CD4-positive, alpha-beta T cell (primary cell): ENCODE data around the gene SUPT3H. TPM values are rescaled to one million over a fixed set of nuclear protein-coding genes. Genes with fewer than 3 reads are reported as not detected.

Experiments used
- ATAC-seq: fragments of 200-7000 bp; cut with Tn5 transposase; one replicate; pipeline ENCODE4 v1.10.0; 2022; ENCODE audit warnings: mild to moderate bottlenecking; ENCODE audit not compliant: poor library complexity
- CTCF ChIA-PET: fragments of 350-600 bp; sonication (Branson Sonifier 250); formaldehyde crosslinking; loops from one replicate; lab custom pipeline; 2021; ENCODE audit warnings: antibody characterized with exemption, inconsistent platforms; lab: Charles Lee
- POLR2A ChIA-PET: fragments of 350-600 bp; sonication (Branson Sonifier 250); formaldehyde crosslinking; loops from one replicate; lab custom pipeline; 2021; ENCODE audit warnings: antibody characterized with exemption, inconsistent platforms; lab: Charles Lee
- DNase-seq, 14 experiments: peaks; one replicate each; pipeline ENCODE4 v3.0.0-alpha.2; 2013 to 2020; ENCODE audit warnings: mixed read lengths in 2 of 14
- H3K27ac ChIP-seq, 2 donors: one replicate each; pipeline versions ENCODE4 v1.5.1 to v1.7.0; 2013; ENCODE audit warnings: low read length in 2 of 2, low read depth in 1 of 2, mild to moderate bottlenecking in 1 of 2
- H3K27me3 ChIP-seq, 2 experiments: 1 replicate in 1 of 2; 2 replicates in 1 of 2; pipeline versions ENCODE4 v1.6.1 to v1.7.0; 2013; ENCODE audit warnings: low read length in 2 of 2, control low read depth in 1 of 2, mild to moderate bottlenecking in 1 of 2, moderate library complexity in 1 of 2; ENCODE audit not compliant: insufficient read depth in 2 of 2, control insufficient read depth in 1 of 2
- H3K36me3 ChIP-seq: one replicate; pipeline ENCODE4 v1.6.1; 2013; ENCODE audit warnings: low read length, control low read depth; ENCODE audit not compliant: insufficient read depth
- H3K4me1 ChIP-seq: one replicate; pipeline ENCODE4 v1.6.1; 2013; ENCODE audit warnings: low read length, control low read depth; ENCODE audit not compliant: insufficient read depth
- H3K4me3 ChIP-seq: one replicate; pipeline ENCODE4 v1.5.1; 2013; ENCODE audit warnings: mild to moderate bottlenecking, low read length, moderate library complexity
- H3K9me3 ChIP-seq, 2 experiments: 1 replicate in 1 of 2; 2 replicates in 1 of 2; pipeline versions ENCODE4 v1.6.1 to v1.7.0; 2013; ENCODE audit warnings: low read length in 2 of 2, mild to moderate bottlenecking in 2 of 2, control low read depth in 1 of 2, moderate library complexity in 1 of 2; ENCODE audit not compliant: control insufficient read depth in 1 of 2, insufficient read depth in 1 of 2
- H3K27ac Mint-ChIP-seq: one replicate; pipeline ENCODE4 v1.8.0; 2020; ENCODE audit warnings: mixed read lengths
- H3K27me3 Mint-ChIP-seq: one replicate; pipeline ENCODE4 v1.8.0; 2021; ENCODE audit warnings: mixed read lengths
- H3K36me3 Mint-ChIP-seq: one replicate; pipeline ENCODE4 v1.8.0; 2021; ENCODE audit warnings: low read depth, mixed read lengths
- H3K4me1 Mint-ChIP-seq: one replicate; pipeline ENCODE4 v1.8.0; 2021; ENCODE audit warnings: low read depth, mixed read lengths
- H3K4me3 Mint-ChIP-seq: one replicate; pipeline ENCODE4 v1.8.0; 2020; ENCODE audit warnings: mild to moderate bottlenecking, mixed read lengths
- H3K9me3 Mint-ChIP-seq: one replicate; pipeline ENCODE4 v1.8.0; 2020; ENCODE audit warnings: mixed read lengths
- CTCF ChIP-seq: fragments of 200-600 bp; IDR thresholded peaks from one replicate; pipeline ENCODE4 v1.8.0; 2022; ENCODE audit warnings: antibody characterized with exemption, mild to moderate bottlenecking
- intact Hi-C, 2 experiments: fragments of 100-400 bp; cut with DNase I in 1 of 2; cut with micrococcal nuclease in 1 of 2; formaldehyde crosslinking; loops; one replicate each; pipeline versions ENCODE4 v1.15.1 to v1.9.0; 2023 to 2025; cut with DNase I, micrococcal nuclease
- total RNA-seq, 174 experiments: library from RNA in 2 of 174; stranded (reverse) in 2 of 174; gene quantifications; one replicate each; pipeline ENCODE4 v1.2.3 and lab custom pipeline; 2021 to 2026

Gene SUPT3H
- total RNA-seq, 2 experiments from 2014 or later = 8.9 to 10.5 TPM

DNA sequence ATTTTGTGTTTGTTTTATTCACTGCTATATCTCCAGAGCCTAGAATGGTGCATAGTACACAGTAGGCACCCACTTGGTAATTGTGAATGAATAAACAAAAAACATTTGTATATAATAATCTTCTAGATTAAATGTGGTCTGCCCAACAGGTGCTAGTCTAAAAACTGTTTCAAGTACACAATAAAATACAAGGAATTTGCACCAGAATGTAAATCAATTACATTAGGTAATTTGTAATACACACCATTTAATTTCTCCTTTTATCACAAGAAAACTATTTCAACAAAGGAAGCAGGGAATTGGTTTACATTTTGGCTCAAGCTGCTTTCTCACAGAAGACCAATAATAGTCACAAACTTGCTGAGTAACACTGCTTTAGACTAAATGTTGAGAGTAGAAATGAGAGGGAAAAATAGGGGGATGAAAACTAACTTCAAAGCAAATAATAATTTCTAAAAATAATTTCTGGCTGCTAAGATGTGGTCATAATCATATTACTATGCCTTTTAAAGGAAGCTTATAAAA lies 27.5 kb downstream of the SUPT3H start:
- no peaks in the 10 kb centered on the region for H3K4me1 Mint-ChIP-seq
- Histone ChIP-seq H3K27me3 (no peaks in the 10 kb centered on the region), H3K27ac (no peak overlapping the region), H3K36me3 (no peaks in the 10 kb centered on the region), H3K4me3 (no peak overlapping the region), H3K9me3 (no peaks in the 10 kb centered on the region), H3K4me1 (no peaks in the 10 kb centered on the region)
- no peak for TF ChIP-seq CTCF
- no peak for ATAC-seq
- no peak for DNase-seq
- ChIA-PET POLR2A (no interaction called here), CTCF (interaction anchor here (0.9 to 2.0 kb wide), 2 partner anchors 13 to 606 kb away, joined by 3 to 4 read pairs; no protein-coding TSS in a partner anchor)
- H3K27ac Mint-ChIP-seq = no peak overlapping the region
- no peaks in the 10 kb centered on the region for H3K27me3 Mint-ChIP-seq
- H3K36me3 Mint-ChIP-seq = peaks cover 6% of the 10 kb centered on the region
- no peaks in the 10 kb centered on the region for H3K9me3 Mint-ChIP-seq
- intact Hi-C loops = no loop called here
- no peak overlapping the region for H3K4me3 Mint-ChIP-seq

GRCh38 chr6:45344900-45345299 lies 32.8 kb downstream of the SUPT3H start:
- H3K4me1 Mint-ChIP-seq = no peaks in the 10 kb centered on the region
- Histone ChIP-seq H3K4me1 (no peaks in the 10 kb centered on the region), H3K27me3 (no peaks in the 10 kb centered on the region), H3K27ac (no peak overlapping the region), H3K36me3 (no peaks in the 10 kb centered on the region), H3K9me3 (no peaks in the 10 kb centered on the region), H3K4me3 (no peak overlapping the region)
- peaks cover 5% of the 10 kb centered on the region for H3K36me3 Mint-ChIP-seq
- H3K27ac Mint-ChIP-seq = no peak overlapping the region
- POLR2A ChIA-PET = interaction anchor here (2.2 kb wide), 1 partner anchor 33 kb away, joined by 5 read pairs; the partner anchor contains the start of gene SUPT3H
- DNase-seq (no peak), ATAC-seq (no peak)
- intact Hi-C loops = no loop called here
- no peaks in the 10 kb centered on the region for H3K27me3 Mint-ChIP-seq
- no peaks in the 10 kb centered on the region for H3K9me3 Mint-ChIP-seq
- no peak for TF ChIP-seq CTCF
- CTCF ChIA-PET = interaction anchor here (0.9 kb wide), 1 partner anchor 23 kb away, joined by 3 read pairs; no protein-coding TSS in a partner anchor
- H3K4me3 Mint-ChIP-seq = no peak overlapping the region

DNA sequence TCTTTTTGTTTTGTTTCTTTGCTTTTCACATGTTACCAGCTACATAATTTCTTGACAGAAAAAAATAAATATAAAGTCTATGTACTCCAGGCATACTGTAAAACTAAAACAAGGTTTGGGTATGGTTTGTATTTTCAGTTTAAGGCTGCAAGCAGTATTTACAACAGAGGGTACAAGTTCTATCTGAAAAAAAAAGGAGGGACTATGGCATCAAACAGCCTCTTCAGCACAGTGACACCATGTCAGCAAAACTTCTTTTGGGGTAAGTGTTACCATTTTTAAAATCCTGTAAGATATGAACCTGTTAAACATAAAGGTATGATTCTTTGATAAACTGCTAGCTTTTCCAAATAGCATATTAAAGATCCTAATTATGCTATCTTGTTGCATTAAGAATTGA lies 49.2 kb downstream of the SUPT3H start:
- Mint-ChIP-seq H3K4me3 (peak overlapping the region; percentile 75), H3K4me1 (peaks cover 64% of the 10 kb centered on the region), H3K27ac (peak overlapping the region; percentile 54), H3K27me3 (no peaks in the 10 kb centered on the region), H3K36me3 (no peaks in the 10 kb centered on the region), H3K9me3 (no peaks in the 10 kb centered on the region)
- Histone ChIP-seq H3K4me1 (no peaks in the 10 kb centered on the region), H3K36me3 (no peaks in the 10 kb centered on the region), H3K4me3 (peak overlapping the region; percentile 32), H3K27ac (no peak overlapping the region), H3K9me3 (no peaks in the 10 kb centered on the region), H3K27me3 (no peaks in the 10 kb centered on the region)
- intact Hi-C loops = no loop called here
- ATAC-seq (peak; percentile 17), DNase-seq (no peak)
- no peak for TF ChIP-seq CTCF
- ChIA-PET CTCF (interaction anchor here (1.0 to 1.4 kb wide), 4 partner anchors 19 to 673 kb away, joined by 3 read pairs; no protein-coding TSS in a partner anchor), POLR2A (interaction anchor here (1.1 to 1.2 kb wide), 2 partner anchors 9 to 50 kb away, joined by 4 to 5 read pairs; partner anchors contain the start of gene SUPT3H)
